ENCODE results near the gene RHOXF2B. TPM values are rescaled to one million over a fixed set of nuclear protein-coding genes. Genes with fewer than 3 reads are reported as not detected.

Gene RHOXF2B
- polyA plus RNA-seq, 2 of the 4 experiments (the other 2 are of a cell fraction): not detected

DNA sequence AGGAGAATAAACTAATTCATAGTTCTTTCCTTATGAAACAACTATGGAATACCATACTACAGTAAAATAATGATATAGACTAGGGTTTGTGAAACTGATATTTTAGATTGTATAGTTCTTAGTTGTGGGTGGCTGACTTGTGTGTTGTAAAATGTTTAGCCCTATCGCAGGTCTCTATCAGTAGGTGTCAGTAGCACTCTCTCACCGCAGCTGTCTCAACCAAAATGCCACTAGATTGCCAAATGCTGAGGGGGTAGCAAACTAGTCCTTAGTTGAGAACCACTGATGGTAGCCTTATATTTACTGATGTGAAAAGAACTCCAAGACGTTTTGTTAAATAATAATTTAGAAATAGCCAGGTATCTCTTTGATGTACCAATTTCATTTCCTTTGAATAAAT lies 48.1 kb downstream of the RHOXF2B start:
- Histone ChIP-seq H3K4me3 (no peak overlapping the region), H3K9me3 (no peaks in the 10 kb centered on the region), H3K4me1 (no peaks in the 10 kb centered on the region), H3K27ac (no peak overlapping the region), H3K4me2 (no peak overlapping the region)
- ATAC-seq (no peak), FAIRE-seq (peak; percentile 96), DNase-seq (ENCODE audit: low read depth in 1 of 2, low spot score in 1 of 2) (no peak)
- ChIA-PET POLR2A (no interaction called here), CTCF (interaction anchor here (1.0 kb wide), 1 partner anchor 184 kb away, joined by 4 read pairs; no protein-coding TSS in a partner anchor)
- TF ChIP-seq HEYL (CRISPR knock-in tag; IDR thresholded peaks at IDR 0.05): no peak
- TF ChIP-seq ZSCAN20 (CRISPR knock-in tag; IDR thresholded peaks at IDR 0.05): no peak
- TF ChIP-seq JUNB (IDR thresholded peaks at IDR 0.05): no peak
- TF ChIP-seq, protein P1, sequence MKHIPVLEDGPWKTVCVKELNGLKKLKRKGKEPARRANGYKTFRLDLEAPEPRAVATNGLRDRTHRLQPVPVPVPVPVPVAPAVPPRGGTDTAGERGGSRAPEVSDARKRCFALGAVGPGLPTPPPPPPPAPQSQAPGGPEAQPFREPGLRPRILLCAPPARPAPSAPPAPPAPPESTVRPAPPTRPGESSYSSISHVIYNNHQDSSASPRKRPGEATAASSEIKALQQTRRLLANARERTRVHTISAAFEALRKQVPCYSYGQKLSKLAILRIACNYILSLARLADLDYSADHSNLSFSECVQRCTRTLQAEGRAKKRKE (CRISPR knock-in tag; IDR thresholded peaks at IDR 0.05; ENCODE audit: low read depth): no peak
- 2% methylated on average over 3 of the region's 3 CpGs for WGBS (ENCODE audit: missing lambda C conversion rate)

DNA sequence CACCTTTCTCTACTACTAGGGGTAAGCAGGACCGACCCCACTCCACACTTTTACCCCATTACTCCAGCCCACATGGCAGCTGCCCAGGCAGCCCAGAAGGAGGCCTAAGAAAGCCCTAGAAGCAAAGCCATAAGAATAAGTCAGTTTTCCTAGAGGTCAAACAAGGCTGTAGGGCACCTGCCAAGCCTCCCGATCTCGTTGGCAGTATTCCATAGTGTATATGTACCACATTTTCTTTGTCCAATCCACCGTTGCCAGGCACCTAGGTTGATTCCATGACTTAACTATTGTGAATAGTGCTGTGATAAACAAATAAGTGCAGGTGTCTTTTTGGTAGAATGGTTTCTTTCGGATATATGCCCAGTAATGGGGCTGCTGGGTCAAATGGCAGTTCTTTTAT lies 54.2 kb downstream of the RHOXF2B start:
- TF ChIP-seq POLR2AphosphoS2 (conservative IDR thresholded peaks at IDR 0.05; ENCODE audit: low read length) (no peak), SREBF2 (IDR thresholded peaks at IDR 0.05) (no peak), HOXA7 (CRISPR knock-in tag; IDR thresholded peaks at IDR 0.05) (no peak), TP53 (CRISPR knock-in tag; IDR thresholded peaks at IDR 0.05) (no peak), CBX2 (IDR thresholded peaks at IDR 0.05; ENCODE audit: borderline replicate concordance, low read depth) (no peak), FOSB (CRISPR knock-in tag; IDR thresholded peaks at IDR 0.05) (no peak), FOXS1 (CRISPR knock-in tag; IDR thresholded peaks at IDR 0.05) (no peak), PHF8 (IDR thresholded peaks at IDR 0.05; ENCODE audit: borderline replicate concordance, low read depth) (no peak), ZNF302 (CRISPR knock-in tag; IDR thresholded peaks at IDR 0.05) (no peak), NR3C1 (IDR thresholded peaks at IDR 0.05) (no peak), HOXB5 (CRISPR knock-in tag; IDR thresholded peaks at IDR 0.05) (no peak), MAFK (IDR thresholded peaks at IDR 0.05; ENCODE audit: partially characterized antibody) (no peak), MAZ (IDR thresholded peaks at IDR 0.05; ENCODE audit: borderline replicate concordance, low read depth, low read length) (no peak), TFCP2L1 (CRISPR knock-in tag; IDR thresholded peaks at IDR 0.05) (no peak), CHD2 (IDR thresholded peaks at IDR 0.05; ENCODE audit: low read length, partially characterized antibody) (no peak), RCOR1 (IDR thresholded peaks at IDR 0.05; ENCODE audit: low read depth, low read length) (no peak), JUN (IDR thresholded peaks at IDR 0.05) (no peak)
- TF ChIP-seq, protein P2, sequence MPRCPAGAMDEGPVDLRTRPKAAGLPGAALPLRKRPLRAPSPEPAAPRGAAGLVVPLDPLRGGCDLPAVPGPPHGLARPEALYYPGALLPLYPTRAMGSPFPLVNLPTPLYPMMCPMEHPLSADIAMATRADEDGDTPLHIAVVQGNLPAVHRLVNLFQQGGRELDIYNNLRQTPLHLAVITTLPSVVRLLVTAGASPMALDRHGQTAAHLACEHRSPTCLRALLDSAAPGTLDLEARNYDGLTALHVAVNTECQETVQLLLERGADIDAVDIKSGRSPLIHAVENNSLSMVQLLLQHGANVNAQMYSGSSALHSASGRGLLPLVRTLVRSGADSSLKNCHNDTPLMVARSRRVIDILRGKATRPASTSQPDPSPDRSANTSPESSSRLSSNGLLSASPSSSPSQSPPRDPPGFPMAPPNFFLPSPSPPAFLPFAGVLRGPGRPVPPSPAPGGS (IDR thresholded peaks at IDR 0.05): no peak
- CTCF ChIA-PET: interaction anchor here (0.9 kb wide), 1 partner anchor 470 kb away, joined by 4 read pairs; no protein-coding TSS in a partner anchor
- Histone ChIP-seq H3K4me1 (no peaks in the 10 kb centered on the region), H3K4me2 (no peak overlapping the region), H3K4me3 (no peak overlapping the region), H3K27ac (no peak overlapping the region), H3K9me3 (no peaks in the 10 kb centered on the region)
- POLR2A ChIA-PET: no interaction called here
- DNase-seq (ENCODE audit: low read depth in 1 of 2, low spot score in 1 of 2): no peak
- WGBS (ENCODE audit: missing lambda C conversion rate): 24% methylated on average over 5 of the region's 5 CpGs
- no peak for FAIRE-seq
- ATAC-seq: no peak

DNA sequence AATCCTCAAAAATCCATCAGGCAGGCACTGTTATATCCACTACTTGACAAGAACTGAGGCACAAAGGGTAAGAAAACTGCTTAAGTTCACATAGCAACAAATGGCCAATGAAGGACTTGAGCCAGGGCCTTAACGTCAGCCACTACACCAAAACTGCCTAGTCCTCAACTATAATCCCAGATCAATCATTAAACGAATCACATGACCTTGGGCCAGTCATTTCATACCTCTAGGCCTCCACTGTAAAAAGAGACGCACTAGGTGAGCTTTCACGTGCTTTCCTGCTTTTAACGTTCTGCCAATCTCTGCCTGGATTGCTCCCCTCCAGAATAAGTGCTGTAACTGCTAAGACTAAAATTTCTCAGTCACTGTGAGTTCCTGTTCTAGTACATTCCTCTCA lies 54.7 kb downstream of the RHOXF2B start:
- CTCF ChIA-PET: no interaction called here
- ATAC-seq (no peak), DNase-seq (ENCODE audit: low read depth in 1 of 2, low spot score in 1 of 2) (no peak), FAIRE-seq (no peak)
- Histone ChIP-seq H3K27ac (no peak overlapping the region), H3K4me1 (no peaks in the 10 kb centered on the region), H3K4me3 (no peak overlapping the region), H3K4me2 (no peak overlapping the region), H3K9me3 (no peaks in the 10 kb centered on the region)
- TF ChIP-seq MYC (IDR thresholded peaks at IDR 0.05; ENCODE audit: borderline replicate concordance, low read length) (no peak), CHD4 (IDR thresholded peaks at IDR 0.05; ENCODE audit: borderline replicate concordance) (no peak), ZC3H11A (IDR thresholded peaks at IDR 0.05) (no peak), JUNB (IDR thresholded peaks at IDR 0.05) (no peak), SMC3 (IDR thresholded peaks at IDR 0.05) (no peak), MAZ (IDR thresholded peaks at IDR 0.05; ENCODE audit: borderline replicate concordance, low read depth, low read length) (no peak), ZSCAN20 (CRISPR knock-in tag; IDR thresholded peaks at IDR 0.05) (no peak), RAD21 (conservative IDR thresholded peaks at IDR 0.05 in 1 of 2, IDR thresholded peaks at IDR 0.05 in 1 of 2) (no peak), KDM1A (IDR thresholded peaks at IDR 0.05; ENCODE audit: low read depth) (no peak), NPAS2 (CRISPR knock-in tag; IDR thresholded peaks at IDR 0.05; ENCODE audit: borderline replicate concordance) (no peak), JUN (IDR thresholded peaks at IDR 0.05) (no peak), RNF2 (IDR thresholded peaks at IDR 0.05; ENCODE audit: borderline replicate concordance, low read depth) (no peak)
- TF ChIP-seq, protein P3, sequence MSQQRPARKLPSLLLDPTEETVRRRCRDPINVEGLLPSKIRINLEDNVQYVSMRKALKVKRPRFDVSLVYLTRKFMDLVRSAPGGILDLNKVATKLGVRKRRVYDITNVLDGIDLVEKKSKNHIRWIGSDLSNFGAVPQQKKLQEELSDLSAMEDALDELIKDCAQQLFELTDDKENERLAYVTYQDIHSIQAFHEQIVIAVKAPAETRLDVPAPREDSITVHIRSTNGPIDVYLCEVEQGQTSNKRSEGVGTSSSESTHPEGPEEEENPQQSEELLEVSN (IDR thresholded peaks at IDR 0.05; ENCODE audit: borderline replicate concordance, low read depth): no peak
- TF ChIP-seq, protein P4, sequence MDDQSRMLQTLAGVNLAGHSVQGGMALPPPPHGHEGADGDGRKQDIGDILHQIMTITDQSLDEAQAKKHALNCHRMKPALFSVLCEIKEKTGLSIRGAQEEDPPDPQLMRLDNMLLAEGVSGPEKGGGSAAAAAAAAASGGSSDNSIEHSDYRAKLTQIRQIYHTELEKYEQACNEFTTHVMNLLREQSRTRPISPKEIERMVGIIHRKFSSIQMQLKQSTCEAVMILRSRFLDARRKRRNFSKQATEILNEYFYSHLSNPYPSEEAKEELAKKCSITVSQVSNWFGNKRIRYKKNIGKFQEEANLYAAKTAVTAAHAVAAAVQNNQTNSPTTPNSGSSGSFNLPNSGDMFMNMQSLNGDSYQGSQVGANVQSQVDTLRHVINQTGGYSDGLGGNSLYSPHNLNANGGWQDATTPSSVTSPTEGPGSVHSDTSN (IDR thresholded peaks at IDR 0.05): no peak
- 48% methylated on average over 5 of the region's 5 CpGs for WGBS (ENCODE audit: missing lambda C conversion rate)
- POLR2A ChIA-PET: no interaction called here
